Measurements from ENCODE around the gene CRAMP1.

The CRAMP1 gene

DNA sequence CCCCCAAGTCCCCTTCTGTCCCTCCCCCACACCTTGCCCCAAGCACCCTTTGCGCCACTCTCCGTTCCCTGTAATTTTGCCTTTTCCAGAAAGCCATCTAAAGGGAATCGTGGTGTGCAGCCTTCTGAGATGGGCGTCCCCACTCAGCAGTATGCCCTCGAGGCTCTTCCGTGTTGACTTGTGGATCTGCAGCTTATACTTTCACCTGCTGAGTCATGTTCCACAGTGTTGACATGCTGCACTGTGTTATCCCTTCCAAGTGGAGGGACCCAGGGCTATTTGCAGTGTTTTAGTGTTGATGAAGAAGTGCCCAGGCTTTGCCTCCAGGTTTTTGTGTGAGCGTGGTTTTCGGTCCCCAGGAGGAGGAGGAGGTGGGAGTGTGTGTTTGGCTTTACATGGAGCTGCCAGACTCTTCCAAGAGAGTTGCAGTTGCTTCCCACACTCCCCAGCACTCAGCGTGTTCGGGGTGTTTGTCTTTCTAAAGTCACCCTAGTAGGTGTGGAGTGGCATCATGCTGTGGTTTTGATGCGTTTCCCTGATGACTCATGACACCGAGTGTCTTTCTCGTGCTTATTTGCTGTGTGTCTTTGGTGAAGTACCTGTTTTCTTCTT lies 33.9 kb downstream of the CRAMP1 start:
- Histone ChIP-seq H3K27me3 (ENCODE audit: low read depth) (no peaks in the 10 kb centered on the region), H3K4me1 (no peaks in the 10 kb centered on the region), H3K36me3 (replicated peaks) (peaks cover 30% of the 10 kb centered on the region), H3K9me3 (no peaks in the 10 kb centered on the region), H3K4me3 (no peak overlapping the region)
- in situ Hi-C loops (cut with MboI; ENCODE audit: low sequenced_read_pairs), result no loop called here
- DNase-seq (ENCODE audit: low spot score in 2 of 2), result no peak

DNA sequence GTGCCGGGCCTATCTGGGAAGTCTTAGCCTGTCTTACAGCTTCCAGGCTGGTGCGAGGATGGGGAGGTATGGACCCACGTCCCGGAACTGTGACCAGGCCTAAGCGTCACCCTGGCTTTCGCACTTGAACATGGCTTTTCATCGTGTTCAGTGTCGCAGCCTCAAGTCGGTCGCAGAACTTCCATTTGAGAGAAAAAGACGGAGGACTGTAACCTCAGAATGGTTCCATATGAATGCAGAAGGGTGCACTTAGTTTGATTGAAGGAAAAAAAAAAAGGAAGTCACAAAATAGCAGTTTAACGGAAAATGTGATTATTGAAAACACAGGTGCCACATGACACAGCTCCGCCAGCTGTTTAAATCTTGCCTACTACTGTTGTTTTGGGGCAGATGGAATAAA lies 35.7 kb downstream of the CRAMP1 start:
- Histone ChIP-seq H3K9me3 (no peaks in the 10 kb centered on the region), H3K36me3 (replicated peaks) (peaks cover 30% of the 10 kb centered on the region), H3K4me3 (no peak overlapping the region), H3K4me1 (no peaks in the 10 kb centered on the region), H3K27me3 (ENCODE audit: low read depth) (no peaks in the 10 kb centered on the region)
- in situ Hi-C loops (cut with MboI; ENCODE audit: low sequenced_read_pairs), result no loop called here
- no peak for DNase-seq (ENCODE audit: low spot score in 2 of 2)

DNA sequence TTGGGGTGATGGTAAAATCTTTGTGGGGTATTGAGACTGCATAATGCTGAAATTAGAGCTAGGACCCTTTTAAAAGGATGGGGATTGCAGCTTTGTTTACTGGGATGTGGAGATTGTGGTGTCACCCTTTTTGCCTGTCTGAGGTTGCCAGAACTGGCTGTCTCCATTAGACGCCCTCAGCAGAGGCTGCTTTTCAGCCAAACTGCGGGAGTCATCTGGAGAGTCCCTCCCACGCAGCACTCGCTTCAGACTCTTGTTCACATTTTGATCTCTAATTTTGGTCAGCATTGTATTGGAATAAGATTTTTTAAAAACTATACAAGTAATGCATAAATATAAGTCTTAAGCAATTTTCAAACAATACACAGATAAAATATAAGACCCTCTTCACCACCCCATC lies 38.0 kb downstream of the CRAMP1 start:
- Histone ChIP-seq H3K4me3 (no peak overlapping the region), H3K36me3 (replicated peaks) (peaks cover 37% of the 10 kb centered on the region), H3K9me3 (no peaks in the 10 kb centered on the region), H3K27me3 (ENCODE audit: low read depth) (no peaks in the 10 kb centered on the region), H3K4me1 (no peaks in the 10 kb centered on the region)
- in situ Hi-C loops (cut with MboI; ENCODE audit: low sequenced_read_pairs), result no loop called here
- no peak for DNase-seq (ENCODE audit: low spot score in 2 of 2)

- Histone ChIP-seq H3K27me3 (ENCODE audit: low read depth) (no peaks in the 10 kb centered on the region), H3K36me3 (replicated peaks) (peaks cover 47% of the 10 kb centered on the region), H3K9me3 (no peaks in the 10 kb centered on the region), H3K4me3 (no peak overlapping the region), H3K4me1 (no peaks in the 10 kb centered on the region)
- DNase-seq (ENCODE audit: low spot score in 2 of 2), result no peak
- in situ Hi-C loops (cut with MboI; ENCODE audit: low sequenced_read_pairs), result no loop called here
These were observed 39.2 kb downstream of the CRAMP1 start for GRCh38 chr16:1651094-1651973.

DNA sequence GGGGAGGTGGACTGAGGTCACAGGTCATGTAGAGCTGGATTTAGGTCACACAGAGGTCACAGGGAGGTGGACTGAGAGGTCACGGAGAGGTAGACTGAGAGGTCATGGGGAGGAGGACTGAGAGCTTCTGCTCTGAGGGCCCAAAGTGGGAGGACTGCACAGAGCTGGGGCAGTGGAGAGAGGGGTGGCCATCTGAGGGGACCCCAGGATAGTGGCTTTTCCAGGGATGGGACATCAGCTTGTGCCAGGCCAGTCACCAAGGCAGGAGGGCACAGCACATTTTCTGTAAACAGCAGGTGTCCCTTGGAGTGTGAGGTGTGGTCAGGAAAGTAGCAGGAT lies 39.8 kb downstream of the CRAMP1 start:
- Histone ChIP-seq H3K9me3 (no peaks in the 10 kb centered on the region), H3K4me1 (no peaks in the 10 kb centered on the region), H3K27me3 (ENCODE audit: low read depth) (no peaks in the 10 kb centered on the region), H3K4me3 (no peak overlapping the region), H3K36me3 (replicated peaks) (peaks cover 48% of the 10 kb centered on the region)
- in situ Hi-C loops (cut with MboI; ENCODE audit: low sequenced_read_pairs), result no loop called here
- no peak for DNase-seq (ENCODE audit: low spot score in 2 of 2)

- in situ Hi-C loops (cut with MboI; ENCODE audit: low sequenced_read_pairs), result no loop called here
- H3K36me3 ChIP-seq (replicated peaks), result peaks cover 48% of the 10 kb centered on the region
These were observed 40.9 kb downstream of the CRAMP1 start for GRCh38 chr16:1653023-1653422.

DNA sequence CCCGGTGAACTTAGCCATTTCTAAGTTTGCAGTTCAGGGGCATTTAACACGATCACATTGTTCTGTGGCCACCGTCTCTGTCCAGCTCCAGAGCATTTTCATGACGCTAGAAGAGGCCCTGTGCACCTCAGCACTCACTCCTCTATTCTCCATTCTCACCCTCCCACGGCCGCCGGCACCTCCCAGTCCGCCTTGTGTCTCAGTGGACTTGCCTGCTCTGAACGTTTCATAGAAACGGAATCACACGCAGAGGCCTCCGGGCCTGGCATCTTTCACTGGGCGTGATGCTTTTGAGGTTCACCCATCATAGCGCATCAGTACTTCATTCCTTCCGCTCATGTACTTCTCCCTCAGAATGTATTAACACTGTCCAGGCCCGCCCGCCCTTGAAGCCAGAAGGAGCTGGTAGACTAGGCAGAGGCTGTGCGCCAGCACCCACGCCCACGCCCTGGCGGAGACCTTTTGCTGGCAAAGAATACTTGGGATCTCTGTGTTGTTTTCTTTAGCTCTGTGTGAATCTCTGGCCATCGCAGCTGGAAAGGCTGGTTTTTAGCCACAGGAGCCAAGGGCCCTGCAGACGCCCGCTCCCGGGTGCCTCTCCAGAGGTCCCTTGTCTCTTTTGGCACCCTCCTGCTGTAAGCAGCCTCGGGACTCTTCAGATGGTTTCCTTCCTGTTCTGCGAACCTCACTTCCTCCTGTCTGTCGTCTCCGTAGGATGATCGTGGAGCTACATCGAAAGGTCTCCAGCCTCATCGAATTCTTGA lies 42.5 kb downstream of the CRAMP1 start:
- in situ Hi-C loops (cut with MboI; ENCODE audit: low sequenced_read_pairs), result no loop called here
- no peaks in the 10 kb centered on the region for H3K9me3 ChIP-seq
- no peaks in the 10 kb centered on the region for H3K4me1 ChIP-seq
- DNase-seq (ENCODE audit: low spot score in 2 of 2), result no peak
- peaks cover 52% of the 10 kb centered on the region for H3K36me3 ChIP-seq (replicated peaks)
- no peak overlapping the region for H3K4me3 ChIP-seq
- no peaks in the 10 kb centered on the region for H3K27me3 ChIP-seq (ENCODE audit: low read depth)

More at GRCh38 chr16:1653023-1653422, 40.9 kb downstream of the CRAMP1 start:
- Histone ChIP-seq H3K9me3 (no peaks in the 10 kb centered on the region), H3K4me3 (no peak overlapping the region), H3K27me3 (ENCODE audit: low read depth) (no peaks in the 10 kb centered on the region), H3K4me1 (no peaks in the 10 kb centered on the region)
- no peak for DNase-seq (ENCODE audit: low spot score in 2 of 2)

DNA sequence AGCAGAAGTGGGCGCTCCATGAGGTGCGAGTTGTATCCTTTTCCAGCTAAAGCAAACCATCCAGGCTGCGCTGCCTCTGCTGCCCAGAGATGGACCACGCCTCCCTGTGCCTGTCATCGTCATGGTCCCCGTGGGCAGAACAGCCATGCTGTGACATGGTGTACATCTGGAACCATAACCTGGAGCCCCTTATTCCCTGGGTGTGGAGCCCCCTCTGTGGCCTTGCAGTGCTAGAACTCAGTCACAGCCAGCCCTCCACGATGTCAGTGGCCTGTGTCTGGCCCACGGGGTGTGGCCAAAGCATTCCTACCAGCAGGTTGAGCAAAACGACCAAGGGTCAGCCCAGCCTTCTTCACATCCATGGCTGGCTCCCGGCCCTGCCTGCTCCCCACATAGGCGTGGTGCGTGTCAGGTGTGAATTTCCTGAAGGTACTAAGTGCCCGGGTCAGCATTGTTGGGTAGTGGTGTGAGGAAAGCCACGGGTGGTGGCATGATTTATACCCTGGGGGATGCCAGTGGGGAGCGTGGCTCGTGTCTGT lies 43.2 kb downstream of the CRAMP1 start:
- no peak for DNase-seq (ENCODE audit: low spot score in 2 of 2)
- H3K27me3 ChIP-seq (ENCODE audit: low read depth), result no peaks in the 10 kb centered on the region
- no peaks in the 10 kb centered on the region for H3K9me3 ChIP-seq
- H3K4me1 ChIP-seq, result no peaks in the 10 kb centered on the region
- H3K36me3 ChIP-seq (replicated peaks), result peaks cover 58% of the 10 kb centered on the region
- in situ Hi-C loops (cut with MboI; ENCODE audit: low sequenced_read_pairs), result no loop called here
- H3K4me3 ChIP-seq, result no peak overlapping the region

- no peak for DNase-seq (ENCODE audit: low spot score in 2 of 2)
- H3K4me1 ChIP-seq, result no peaks in the 10 kb centered on the region
- H3K4me3 ChIP-seq, result no peak overlapping the region
- H3K9me3 ChIP-seq, result no peaks in the 10 kb centered on the region
- in situ Hi-C loops (cut with MboI; ENCODE audit: low sequenced_read_pairs), result no loop called here
- no peaks in the 10 kb centered on the region for H3K27me3 ChIP-seq (ENCODE audit: low read depth)
- peaks cover 57% of the 10 kb centered on the region for H3K36me3 ChIP-seq (replicated peaks)
These were observed 44.0 kb downstream of the CRAMP1 start for GRCh38 chr16:1655909-1656807.

DNA sequence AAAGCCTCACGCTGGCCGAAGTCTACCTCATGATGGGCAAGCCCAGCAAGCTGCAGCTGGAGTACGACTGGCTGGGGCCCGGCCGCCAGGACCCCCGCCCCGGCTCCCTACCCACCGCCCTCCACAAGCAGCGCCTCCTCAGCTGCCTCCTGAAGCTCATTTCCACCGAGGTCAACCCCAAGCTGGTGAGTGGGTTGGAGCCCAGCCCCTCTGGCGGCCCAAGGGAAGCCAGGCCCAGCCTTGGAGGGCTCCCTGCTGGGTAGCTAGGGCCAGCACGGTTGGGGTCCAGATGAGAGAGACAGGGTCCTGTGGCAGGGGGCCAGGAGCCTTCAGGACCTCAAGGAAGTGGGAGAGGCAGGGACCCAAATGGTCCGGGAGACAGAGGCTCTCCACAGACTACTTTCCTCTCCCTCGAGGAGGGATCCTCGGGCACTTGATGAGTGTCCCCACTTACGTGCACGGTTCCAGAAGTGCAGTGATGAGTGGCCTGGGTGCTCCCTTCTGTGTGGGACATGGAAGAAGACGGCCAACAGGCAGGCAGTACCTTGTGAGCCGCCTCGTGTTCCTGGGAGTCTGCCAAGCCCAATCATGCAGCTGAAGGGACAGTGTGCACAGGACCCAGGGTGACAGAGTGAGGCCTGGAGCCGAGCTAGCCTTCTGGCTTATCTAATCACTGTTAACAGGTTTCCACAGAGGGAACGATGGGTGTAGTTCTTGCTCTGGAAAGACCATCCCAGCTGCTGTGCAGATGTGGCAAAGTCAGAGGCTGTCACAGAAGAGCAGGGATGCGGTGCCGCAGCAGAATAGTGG lies 44.9 kb downstream of the CRAMP1 start:
- in situ Hi-C loops (cut with MboI; ENCODE audit: low sequenced_read_pairs), result no loop called here
- H3K36me3 ChIP-seq (replicated peaks), result peaks cover 51% of the 10 kb centered on the region
- DNase-seq (ENCODE audit: low spot score in 2 of 2), result no peak

GRCh38 chr16:1657841-1658240 lies 45.7 kb downstream of the CRAMP1 start:
- Histone ChIP-seq H3K27me3 (ENCODE audit: low read depth) (no peaks in the 10 kb centered on the region), H3K4me3 (no peak overlapping the region), H3K9me3 (no peaks in the 10 kb centered on the region), H3K4me1 (no peaks in the 10 kb centered on the region), H3K36me3 (replicated peaks) (peaks cover 49% of the 10 kb centered on the region)
- no peak for DNase-seq (ENCODE audit: low spot score in 2 of 2)
- in situ Hi-C loops (cut with MboI; ENCODE audit: low sequenced_read_pairs), result no loop called here

More for the DNA sequence above, 44.9 kb downstream of the CRAMP1 start:
- Histone ChIP-seq H3K4me1 (no peaks in the 10 kb centered on the region), H3K9me3 (no peaks in the 10 kb centered on the region), H3K4me3 (no peak overlapping the region), H3K27me3 (ENCODE audit: low read depth) (no peaks in the 10 kb centered on the region)

DNA sequence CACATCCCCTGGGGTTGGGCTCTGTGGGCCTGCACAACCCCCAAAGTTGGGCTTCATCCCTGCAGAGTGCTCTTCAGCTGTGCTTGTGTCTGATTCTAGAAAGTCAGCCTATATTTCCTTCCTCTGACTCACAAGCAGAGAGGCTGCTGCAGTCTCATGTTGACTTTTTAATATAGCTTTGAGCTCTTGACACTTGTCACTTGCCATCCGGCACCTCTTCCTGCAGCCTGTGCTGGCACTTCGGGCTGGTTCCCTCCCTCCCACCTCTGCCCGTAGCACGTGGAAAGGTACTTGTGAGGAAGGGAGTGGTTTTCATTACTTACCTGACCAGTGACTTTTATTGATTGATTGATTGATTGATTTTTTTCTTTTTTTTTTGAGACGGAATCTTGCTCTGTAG lies 46.9 kb downstream of the CRAMP1 start:
- Histone ChIP-seq H3K9me3 (no peaks in the 10 kb centered on the region), H3K4me3 (no peak overlapping the region), H3K27me3 (ENCODE audit: low read depth) (no peaks in the 10 kb centered on the region), H3K4me1 (no peaks in the 10 kb centered on the region), H3K36me3 (replicated peaks) (peaks cover 56% of the 10 kb centered on the region)
- in situ Hi-C loops (cut with MboI; ENCODE audit: low sequenced_read_pairs), result no loop called here
- DNase-seq (ENCODE audit: low spot score in 2 of 2), result no peak

Data from HAP-1 (cell line).